Epithelial cell of proximal tubule (primary cell): ENCODE results near the gene EXOG. TPM values are rescaled to one million over a fixed set of nuclear protein-coding genes. Genes with fewer than 3 reads are reported as not detected.
A peak's percentile ranks its signal among the peaks of the same experiment; 100 is the strongest.

Experiments used
- DNase-seq: peaks from one replicate; pipeline ENCODE4 v3.0.0-alpha.2; 2011; ENCODE audit warnings: low read depth
- H3K4me3 ChIP-seq: 2 replicates; pipeline ENCODE4 v1.5.1; 2011; ENCODE audit warnings: low read depth, mild to moderate bottlenecking, low read length
- total RNA-seq: library from RNA; depleted of rRNA; stranded (reverse); fragments of >200 nt; gene quantifications from 2 replicates; pipeline ENCODE4 v1.2.3, GENCODE V29; 2015
- TF ChIP-seq, protein P1 (sequence below): conservative IDR thresholded peaks from 2 replicates; pipeline ENCODE4 v1.5.1; 2012; ENCODE audit warnings: low read depth, mild to moderate bottlenecking, low read length

EXOG gene
- total RNA-seq, 1 donor from 2014 or later, result 1.8 TPM

- H3K4me3 ChIP-seq, result no peak overlapping the region
- TF ChIP-seq, protein P1, sequence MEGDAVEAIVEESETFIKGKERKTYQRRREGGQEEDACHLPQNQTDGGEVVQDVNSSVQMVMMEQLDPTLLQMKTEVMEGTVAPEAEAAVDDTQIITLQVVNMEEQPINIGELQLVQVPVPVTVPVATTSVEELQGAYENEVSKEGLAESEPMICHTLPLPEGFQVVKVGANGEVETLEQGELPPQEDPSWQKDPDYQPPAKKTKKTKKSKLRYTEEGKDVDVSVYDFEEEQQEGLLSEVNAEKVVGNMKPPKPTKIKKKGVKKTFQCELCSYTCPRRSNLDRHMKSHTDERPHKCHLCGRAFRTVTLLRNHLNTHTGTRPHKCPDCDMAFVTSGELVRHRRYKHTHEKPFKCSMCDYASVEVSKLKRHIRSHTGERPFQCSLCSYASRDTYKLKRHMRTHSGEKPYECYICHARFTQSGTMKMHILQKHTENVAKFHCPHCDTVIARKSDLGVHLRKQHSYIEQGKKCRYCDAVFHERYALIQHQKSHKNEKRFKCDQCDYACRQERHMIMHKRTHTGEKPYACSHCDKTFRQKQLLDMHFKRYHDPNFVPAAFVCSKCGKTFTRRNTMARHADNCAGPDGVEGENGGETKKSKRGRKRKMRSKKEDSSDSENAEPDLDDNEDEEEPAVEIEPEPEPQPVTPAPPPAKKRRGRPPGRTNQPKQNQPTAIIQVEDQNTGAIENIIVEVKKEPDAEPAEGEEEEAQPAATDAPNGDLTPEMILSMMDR, result no peak
- no peak for DNase-seq
These were observed 17.2 kb upstream of the EXOG start for GRCh38 chr3:38478901-38479300.

DNA sequence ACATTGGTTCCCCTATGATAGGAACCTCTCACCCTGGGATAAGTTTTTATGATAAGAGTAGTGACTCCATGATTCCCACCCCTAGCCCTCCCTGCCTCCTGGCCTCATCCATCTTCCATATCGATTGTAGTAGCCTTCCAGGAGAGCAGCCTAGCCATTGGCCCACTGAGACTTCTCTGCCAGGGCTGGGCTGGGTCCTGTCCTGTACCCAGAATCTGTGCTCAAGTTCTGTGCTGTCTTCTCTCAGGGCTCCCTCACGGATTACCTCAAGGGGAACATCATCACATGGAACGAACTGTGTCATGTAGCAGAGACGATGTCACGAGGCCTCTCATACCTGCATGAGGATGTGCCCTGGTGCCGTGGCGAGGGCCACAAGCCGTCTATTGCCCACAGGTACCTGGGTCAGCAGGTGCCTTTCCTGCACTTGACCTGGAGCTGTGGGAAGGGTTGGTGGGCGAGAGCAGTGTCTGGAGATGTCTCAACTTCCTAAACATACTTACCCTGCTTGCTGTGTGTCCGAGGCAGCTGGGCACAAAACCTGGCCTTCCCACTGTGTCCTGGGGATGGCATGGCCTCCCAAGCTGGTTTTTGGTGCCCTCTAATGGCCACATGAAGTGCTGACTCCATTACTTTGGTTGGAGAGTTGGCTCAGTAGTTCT is 16.6 kb upstream of the EXOG start:
- DNase-seq, result no peak
- no peak overlapping the region for H3K4me3 ChIP-seq
- TF ChIP-seq, protein P1, result peak; percentile 94

- no peak for DNase-seq
- H3K4me3 ChIP-seq, result no peak overlapping the region
- TF ChIP-seq, protein P1, result no peak
These were observed 16.1 kb upstream of the EXOG start for GRCh38 chr3:38480093-38480445.

DNA sequence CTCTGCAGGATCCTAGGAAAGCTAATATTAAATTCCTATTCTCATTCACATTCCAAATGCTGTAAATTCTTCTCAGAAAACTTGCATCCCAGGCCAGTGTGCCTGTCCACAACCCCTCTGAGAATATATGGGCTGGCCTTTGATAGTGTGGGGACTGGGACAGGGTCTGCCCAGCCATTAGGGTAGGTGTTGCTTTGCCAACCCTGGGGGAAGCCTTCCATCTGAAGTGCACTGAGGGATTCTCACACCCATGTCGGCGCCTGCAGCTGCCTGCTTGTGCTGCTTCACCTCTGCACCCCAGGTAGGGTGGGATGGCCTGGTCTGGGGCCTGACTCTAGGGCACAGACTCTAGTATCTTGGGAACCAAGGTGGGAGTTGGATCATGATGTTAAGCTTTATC is 15.2 kb upstream of the EXOG start:
- no peak overlapping the region for H3K4me3 ChIP-seq
- no peak for DNase-seq
- TF ChIP-seq, protein P1, result no peak

- TF ChIP-seq, protein P1, result no peak
- H3K4me3 ChIP-seq, result no peak overlapping the region
- no peak for DNase-seq
These were observed 13.2 kb upstream of the EXOG start for GRCh38 chr3:38482951-38483350.

GRCh38 chr3:38487323-38487722 is 8.8 kb upstream of the EXOG start:
- no peak for DNase-seq
- TF ChIP-seq, protein P1, result no peak
- no peak overlapping the region for H3K4me3 ChIP-seq

- TF ChIP-seq, protein P1, result no peak
- no peak for DNase-seq
- H3K4me3 ChIP-seq, result no peak overlapping the region
These were observed 7.2 kb upstream of the EXOG start for GRCh38 chr3:38488949-38489348.
